K562 (cell line): ENCODE results near the gene ADI1. TPM values are rescaled to one million over a fixed set of nuclear protein-coding genes. Genes with fewer than 3 reads are reported as not detected.

Experiments used
- CAMTA2 ChIP-seq: fragments of 250-450 bp; sonication (Bioruptor Pico); conservative IDR thresholded peaks from 2 replicates; pipeline ENCODE4 v1.5.1; 2022
- CEBPG ChIP-seq, 3 experiments: fragments of 200-800 bp in 1 of 3; sonication (Bioruptor generic) in 1 of 3; sonication (generic) in 1 of 3; formaldehyde crosslinking in 1 of 3; IDR thresholded peaks in 2 of 3; conservative IDR thresholded peaks in 1 of 3; 2 replicates each; pipeline versions ENCODE4 v1.6.1 to v1.8.0; 2016 to 2022; ENCODE audit warnings: missing compliant biosample characterization in 2 of 3, missing genetic modification characterization in 2 of 3, mild to moderate bottlenecking in 1 of 3, missing genetic modification reagents in 1 of 3
- CHD1 ChIP-seq: fragments of 200-600 bp; sonication (generic); IDR thresholded peaks from one replicate; pipeline ENCODE4 v1.6.1; 2012; ENCODE audit warnings: mild to moderate bottlenecking, moderate library complexity, low read length, inconsistent platforms
- CREB1 ChIP-seq, 2 experiments: sonication (generic) in 1 of 2; formaldehyde crosslinking in 1 of 2; IDR thresholded peaks; 2 replicates each; pipeline versions ENCODE4 v1.6.1 to v1.8.0; 2012 to 2022; ENCODE audit warnings: inconsistent platforms in 1 of 2, mild to moderate bottlenecking in 1 of 2, missing genetic modification reagents in 1 of 2, moderate library complexity in 1 of 2
- ELK1 ChIP-seq: sonication (generic); formaldehyde crosslinking; IDR thresholded peaks from 2 replicates; pipeline ENCODE4 v1.8.1; 2022; ENCODE audit warnings: missing genetic modification reagents
- ELK3 ChIP-seq: fragments of 450-650 bp; formaldehyde crosslinking; IDR thresholded peaks from 2 replicates; pipeline ENCODE4 v1.4.0; 2020; ENCODE audit warnings: mild to moderate bottlenecking
- HDGF ChIP-seq: fragments of 450-650 bp; IDR thresholded peaks from 2 replicates; pipeline ENCODE4 v1.6.1; 2016
- MCM5 ChIP-seq: fragments of 450-650 bp; IDR thresholded peaks from 2 replicates; pipeline ENCODE4 v1.6.1; 2016; ENCODE audit warnings: low read depth
- REST ChIP-seq, 2 experiments: fragments of 450-650 bp; formaldehyde crosslinking in 1 of 2; IDR thresholded peaks; 2 replicates each; pipeline versions ENCODE4 v1.4.0 to v1.6.1; 2014 to 2020; ENCODE audit warnings: mild to moderate bottlenecking in 2 of 2, borderline replicate concordance in 1 of 2, low read depth in 1 of 2
- TBL1XR1 ChIP-seq, 2 experiments: IDR thresholded peaks; 2 replicates each; pipeline ENCODE4 v1.6.1; 2012; ENCODE audit warnings: improper control_type of control experiment in 2 of 2, low read length in 2 of 2, mild to moderate bottlenecking in 1 of 2
- ZBTB33 ChIP-seq: sonication (generic); formaldehyde crosslinking; IDR thresholded peaks from 2 replicates; pipeline ENCODE4 v1.8.1; 2023; ENCODE audit warnings: mild to moderate bottlenecking, missing genetic modification reagents
- ZNF124 ChIP-seq: sonication (generic); formaldehyde crosslinking; IDR thresholded peaks from 2 replicates; pipeline ENCODE4 v1.8.1; 2022; ENCODE audit warnings: missing genetic modification reagents
- ZNF347 ChIP-seq: fragments of 450-650 bp; formaldehyde crosslinking; IDR thresholded peaks from 2 replicates; pipeline ENCODE4 v1.4.0; 2020; ENCODE audit warnings: low read depth, mild to moderate bottlenecking, moderate library complexity
- polyA plus RNA-seq, 8 experiments: library from polyadenylated mRNA; depleted of rRNA in 4 of 8; stranded (reverse) in 5 of 8; unstranded in 3 of 8; fragments of >200 nt; fragmentation: Nextera tagmentation in 2 of 8; fragmentation: Illumina TruSeq in 1 of 8; extraction: Ambion mirVana in 2 of 8; extraction: Trizol in 1 of 8; gene quantifications; 2 replicates each; pipeline versions ENCODE4 v1.2.1 to v1.2.3, GENCODE V29; 2011 to 2014; ENCODE audit warnings: inconsistent platforms in 1 of 8, missing spikeins in 1 of 8
- total RNA-seq, 7 experiments: library from RNA; depleted of rRNA in 6 of 7; stranded (reverse); fragments of >200 nt in 6 of 7; fragmentation: Illumina TruSeq in 2 of 7; extraction: Trizol in 2 of 7; gene quantifications; 2 replicates each; pipeline versions ENCODE4 v1.2.1 to v1.2.3, GENCODE V29; 2011 to 2021; ENCODE audit warnings: low replicate concordance in 1 of 7

The ADI1 gene
- total and polyA plus RNA-seq, 9 of the 15 experiments (the other 6 are each of a cell fraction or from before 2014, with no cell fraction given): 6.1 to 51.0 (median 27.1) TPM

- no peak for TF ChIP-seq REST (IDR thresholded peaks at IDR 0.05; ENCODE audit: borderline replicate concordance)
- no peak for TF ChIP-seq REST (CRISPR knock-in tag; IDR thresholded peaks at IDR 0.05; ENCODE audit: low read depth)
- TF ChIP-seq ELK3 (CRISPR knock-in tag): 0 out of 2 replicates have a peak, but pooled peaks have one; percentile 54
- no peak for TF ChIP-seq TBL1XR1 (IDR thresholded peaks at IDR 0.05; ENCODE audit: low read length in 2 of 2)
- TF ChIP-seq CHD1: peak; percentile 30
- TF ChIP-seq MCM5: no peak
- TF ChIP-seq ZNF347 (CRISPR knock-in tag): no peak
- no peak for TF ChIP-seq CAMTA2 (CRISPR knock-in tag)
- TF ChIP-seq CEBPG (CRISPR knock-in tag; IDR thresholded peaks at IDR 0.05): no peak
- TF ChIP-seq CEBPG (tag; conservative IDR thresholded peaks at IDR 0.05 in 1 of 2, IDR thresholded peaks at IDR 0.05 in 1 of 2): no peak
- no peak for TF ChIP-seq ZNF124
- no peak for TF ChIP-seq ELK1 (CRISPR knock-in tag)
- no peak for TF ChIP-seq ZBTB33
- no peak for TF ChIP-seq HDGF
- TF ChIP-seq CREB1 (IDR thresholded peaks at IDR 0.05): peak; percentile 55
- peak; percentile 55 for TF ChIP-seq CREB1 (CRISPR knock-in tag; IDR thresholded peaks at IDR 0.05)
These were observed at the start of gene ADI1 (continued) for GRCh38 chr2:3519255-3520205.
